ENCODE measurements around the gene AAGAB. TPM values are rescaled to one million over a fixed set of nuclear protein-coding genes. Genes with fewer than 3 reads are reported as not detected.

The AAGAB gene
- total RNA-seq, 1 donor from 2014 or later: 68.0 TPM

DNA sequence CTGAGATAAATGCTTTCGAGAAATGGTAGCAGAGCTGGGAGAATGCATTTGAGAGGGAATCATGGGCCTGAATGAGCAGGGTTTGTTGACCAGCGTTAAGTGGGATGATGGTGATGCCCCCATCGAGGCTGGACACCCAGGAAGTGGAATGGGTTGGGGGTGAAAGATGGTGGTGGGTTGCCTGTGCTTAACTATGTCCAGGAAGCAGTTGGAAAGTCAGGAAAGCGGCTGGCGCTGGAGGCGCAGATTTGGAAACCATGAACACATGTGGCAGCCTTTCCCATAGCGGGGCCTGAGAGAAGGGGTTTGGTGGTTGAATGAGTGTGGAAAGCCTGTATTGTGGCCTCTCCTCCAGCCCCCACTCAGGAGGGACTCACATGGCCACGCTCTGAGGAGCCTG, 80.7 kb downstream of the AAGAB start:
- Histone ChIP-seq H3K9me3 (ENCODE audit: low read depth) (no peaks in the 10 kb centered on the region), H3K27ac (no peak overlapping the region), H3F3A (ENCODE audit: low read depth) (no peaks in the 10 kb centered on the region), H3K4me3 (no peak overlapping the region), H3K9ac (no peak overlapping the region), H3K4me2 (no peak overlapping the region), H3K36me3 (no peaks in the 10 kb centered on the region), H2AFZ (replicated peaks) (no peak overlapping the region), H4K20me1 (ENCODE audit: low read depth) (peaks cover 5% of the 10 kb centered on the region), H3K4me1 (peaks cover 14% of the 10 kb centered on the region), H3K27me3 (no peaks in the 10 kb centered on the region), H3K79me2 (ENCODE audit: low read depth) (no peaks in the 10 kb centered on the region)
- Mint-ChIP-seq H3K27me3 (ENCODE audit: insufficient read depth, low read depth) (peaks cover 2% of the 10 kb centered on the region), H3K36me3 (peaks cover 63% of the 10 kb centered on the region), H3K9me3 (no peaks in the 10 kb centered on the region), H3K4me3 (no peak overlapping the region), H3K27ac (no peak overlapping the region), H3K4me1 (peaks cover 29% of the 10 kb centered on the region)
- TF ChIP-seq, protein P1, sequence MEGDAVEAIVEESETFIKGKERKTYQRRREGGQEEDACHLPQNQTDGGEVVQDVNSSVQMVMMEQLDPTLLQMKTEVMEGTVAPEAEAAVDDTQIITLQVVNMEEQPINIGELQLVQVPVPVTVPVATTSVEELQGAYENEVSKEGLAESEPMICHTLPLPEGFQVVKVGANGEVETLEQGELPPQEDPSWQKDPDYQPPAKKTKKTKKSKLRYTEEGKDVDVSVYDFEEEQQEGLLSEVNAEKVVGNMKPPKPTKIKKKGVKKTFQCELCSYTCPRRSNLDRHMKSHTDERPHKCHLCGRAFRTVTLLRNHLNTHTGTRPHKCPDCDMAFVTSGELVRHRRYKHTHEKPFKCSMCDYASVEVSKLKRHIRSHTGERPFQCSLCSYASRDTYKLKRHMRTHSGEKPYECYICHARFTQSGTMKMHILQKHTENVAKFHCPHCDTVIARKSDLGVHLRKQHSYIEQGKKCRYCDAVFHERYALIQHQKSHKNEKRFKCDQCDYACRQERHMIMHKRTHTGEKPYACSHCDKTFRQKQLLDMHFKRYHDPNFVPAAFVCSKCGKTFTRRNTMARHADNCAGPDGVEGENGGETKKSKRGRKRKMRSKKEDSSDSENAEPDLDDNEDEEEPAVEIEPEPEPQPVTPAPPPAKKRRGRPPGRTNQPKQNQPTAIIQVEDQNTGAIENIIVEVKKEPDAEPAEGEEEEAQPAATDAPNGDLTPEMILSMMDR (IDR thresholded peaks at IDR 0.05): no peak
- TF ChIP-seq EZH2 (IDR thresholded peaks at IDR 0.05) (no peak), EZH2phosphoT487 (IDR thresholded peaks at IDR 0.05) (no peak)
- DNase-seq (ENCODE audit: low spot score): no peak

- peaks cover 14% of the 10 kb centered on the region for H3K4me1 ChIP-seq
- Mint-ChIP-seq H3K27ac (no peak overlapping the region), H3K4me3 (no peak overlapping the region), H3K4me1 (peaks cover 33% of the 10 kb centered on the region), H3K27me3 (ENCODE audit: insufficient read depth, low read depth) (peaks cover 2% of the 10 kb centered on the region), H3K36me3 (peaks cover 62% of the 10 kb centered on the region), H3K9me3 (no peaks in the 10 kb centered on the region)
- H3K9me3 ChIP-seq (ENCODE audit: low read depth): no peaks in the 10 kb centered on the region
- no peaks in the 10 kb centered on the region for H3K36me3 ChIP-seq
- no peaks in the 10 kb centered on the region for H3F3A ChIP-seq (ENCODE audit: low read depth)
- no peaks in the 10 kb centered on the region for H3K79me2 ChIP-seq (ENCODE audit: low read depth)
- H2AFZ ChIP-seq (replicated peaks): no peak overlapping the region
- H4K20me1 ChIP-seq (ENCODE audit: low read depth): peaks cover 5% of the 10 kb centered on the region
- TF ChIP-seq EZH2 (IDR thresholded peaks at IDR 0.05): no peak
- no peak for TF ChIP-seq EZH2phosphoT487 (IDR thresholded peaks at IDR 0.05)
- TF ChIP-seq, protein P1 (IDR thresholded peaks at IDR 0.05): no peak
- H3K9ac ChIP-seq: no peak overlapping the region
- H3K27me3 ChIP-seq: no peaks in the 10 kb centered on the region
- no peak for DNase-seq (ENCODE audit: low spot score)
- no peak overlapping the region for H3K27ac ChIP-seq
- H3K4me3 ChIP-seq: no peak overlapping the region
- H3K4me2 ChIP-seq: no peak overlapping the region
These were observed 81.5 kb downstream of the AAGAB start for GRCh38 chr15:67173005-67173404.

DNA sequence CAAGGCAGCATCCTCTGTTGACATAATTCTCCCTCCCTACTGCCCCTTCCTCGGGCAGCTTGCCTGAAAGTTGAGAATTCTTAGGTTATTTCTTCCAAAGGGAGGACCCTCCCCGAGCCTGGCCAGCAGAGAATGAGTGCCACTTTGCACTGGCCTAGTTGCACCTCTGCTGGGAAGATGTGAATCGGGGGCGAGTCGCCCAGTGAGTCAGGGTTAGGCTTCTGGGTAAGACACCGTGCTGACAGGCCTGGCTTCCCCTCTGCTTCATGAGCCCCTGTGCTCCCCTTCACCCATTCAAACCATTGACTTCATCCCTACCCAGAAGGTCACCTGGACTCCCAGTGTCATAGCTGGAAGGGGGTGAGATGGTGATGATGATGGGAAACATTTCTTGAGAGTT, 82.3 kb downstream of the AAGAB start:
- Mint-ChIP-seq H3K9me3 (no peaks in the 10 kb centered on the region), H3K4me3 (no peak overlapping the region), H3K36me3 (peaks cover 64% of the 10 kb centered on the region), H3K27me3 (ENCODE audit: insufficient read depth, low read depth) (peaks cover 2% of the 10 kb centered on the region), H3K4me1 (peaks cover 34% of the 10 kb centered on the region), H3K27ac (no peak overlapping the region)
- H3K9me3 ChIP-seq (ENCODE audit: low read depth): no peaks in the 10 kb centered on the region
- no peak overlapping the region for H3K4me2 ChIP-seq
- H3K79me2 ChIP-seq (ENCODE audit: low read depth): no peaks in the 10 kb centered on the region
- H3K36me3 ChIP-seq: no peaks in the 10 kb centered on the region
- H3K27me3 ChIP-seq: no peaks in the 10 kb centered on the region
- H3K4me3 ChIP-seq: no peak overlapping the region
- no peaks in the 10 kb centered on the region for H3F3A ChIP-seq (ENCODE audit: low read depth)
- H3K9ac ChIP-seq: no peak overlapping the region
- DNase-seq (ENCODE audit: low spot score): no peak
- TF ChIP-seq EZH2 (IDR thresholded peaks at IDR 0.05) (no peak), EZH2phosphoT487 (IDR thresholded peaks at IDR 0.05) (no peak)
- TF ChIP-seq, protein P1 (IDR thresholded peaks at IDR 0.05): no peak
- peaks cover 14% of the 10 kb centered on the region for H3K4me1 ChIP-seq
- no peak overlapping the region for H3K27ac ChIP-seq
- H4K20me1 ChIP-seq (ENCODE audit: low read depth): peaks cover 5% of the 10 kb centered on the region
- H2AFZ ChIP-seq (replicated peaks): no peak overlapping the region
